GM19193 (cell line): ENCODE data around the gene SERPINE1.

ENCODE experiments used
- POLR2A ChIP-seq: IDR thresholded peaks from 4 replicates; pipeline ENCODE4 v1.6.1; 2011; ENCODE audit not compliant: insufficient read depth, insufficient read length; ENCODE audit errors: extremely low read depth

Gene SERPINE1

DNA sequence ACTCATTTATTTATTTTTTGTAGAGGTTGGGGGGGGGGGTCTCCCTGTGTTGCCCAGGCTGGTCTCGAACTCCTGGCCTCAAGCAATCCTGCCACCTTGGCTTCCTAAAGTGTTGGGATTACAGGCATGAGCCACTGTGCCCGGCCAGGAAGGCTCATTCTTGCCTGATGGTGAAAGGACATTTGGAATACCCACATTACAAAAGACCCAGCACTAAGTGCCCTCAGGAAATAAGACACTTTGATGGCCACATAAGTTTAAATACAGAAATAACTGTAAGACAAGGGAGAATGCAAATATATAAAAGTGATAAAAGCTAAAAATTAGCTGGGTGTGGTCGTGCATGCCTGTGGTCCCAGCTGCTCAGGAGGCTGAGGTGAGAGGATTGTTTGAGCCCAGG, 8.0 kb upstream of the SERPINE1 start:
- TF ChIP-seq POLR2A: no peak

DNA sequence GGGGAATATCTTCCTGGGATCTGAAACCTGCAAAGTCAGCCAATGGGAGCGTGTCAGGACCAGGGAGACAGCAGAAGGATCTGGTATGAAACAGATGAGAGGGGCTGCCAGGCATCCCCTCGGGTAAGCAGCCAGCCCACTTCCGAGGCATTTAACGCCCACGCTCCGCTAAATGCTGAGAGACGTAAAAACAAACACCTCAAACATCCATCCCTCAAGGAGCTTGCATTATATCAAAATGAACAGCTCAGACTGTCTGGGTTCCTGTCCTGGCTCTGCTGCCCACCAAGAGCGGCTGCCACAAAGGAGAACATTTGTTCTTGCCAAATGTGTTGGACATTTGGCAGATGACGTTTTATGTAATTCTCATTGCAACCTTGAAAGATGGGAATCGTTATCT, 7.0 kb upstream of the SERPINE1 start:
- TF ChIP-seq POLR2A: no peak

DNA sequence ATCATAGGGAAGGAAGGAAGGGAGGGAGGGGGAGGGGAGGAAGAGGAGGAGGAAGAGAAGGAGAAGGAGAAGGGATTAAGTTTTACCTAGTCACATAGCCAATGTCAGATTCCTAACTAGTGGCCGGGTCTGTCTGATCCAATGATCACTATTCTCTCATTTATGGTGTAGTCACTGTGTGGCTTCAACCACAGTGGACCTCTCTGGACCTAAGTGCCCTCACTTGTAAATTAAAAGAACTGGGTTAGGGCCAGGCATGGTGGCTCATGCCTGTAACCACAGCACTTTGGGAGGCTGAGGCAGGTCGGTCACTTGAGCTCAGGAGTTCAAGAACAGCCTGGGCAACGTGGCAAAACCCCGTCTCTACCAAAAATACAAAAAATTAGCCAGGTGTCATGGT, 6.6 kb upstream of the SERPINE1 start:
- TF ChIP-seq POLR2A: no peak

DNA sequence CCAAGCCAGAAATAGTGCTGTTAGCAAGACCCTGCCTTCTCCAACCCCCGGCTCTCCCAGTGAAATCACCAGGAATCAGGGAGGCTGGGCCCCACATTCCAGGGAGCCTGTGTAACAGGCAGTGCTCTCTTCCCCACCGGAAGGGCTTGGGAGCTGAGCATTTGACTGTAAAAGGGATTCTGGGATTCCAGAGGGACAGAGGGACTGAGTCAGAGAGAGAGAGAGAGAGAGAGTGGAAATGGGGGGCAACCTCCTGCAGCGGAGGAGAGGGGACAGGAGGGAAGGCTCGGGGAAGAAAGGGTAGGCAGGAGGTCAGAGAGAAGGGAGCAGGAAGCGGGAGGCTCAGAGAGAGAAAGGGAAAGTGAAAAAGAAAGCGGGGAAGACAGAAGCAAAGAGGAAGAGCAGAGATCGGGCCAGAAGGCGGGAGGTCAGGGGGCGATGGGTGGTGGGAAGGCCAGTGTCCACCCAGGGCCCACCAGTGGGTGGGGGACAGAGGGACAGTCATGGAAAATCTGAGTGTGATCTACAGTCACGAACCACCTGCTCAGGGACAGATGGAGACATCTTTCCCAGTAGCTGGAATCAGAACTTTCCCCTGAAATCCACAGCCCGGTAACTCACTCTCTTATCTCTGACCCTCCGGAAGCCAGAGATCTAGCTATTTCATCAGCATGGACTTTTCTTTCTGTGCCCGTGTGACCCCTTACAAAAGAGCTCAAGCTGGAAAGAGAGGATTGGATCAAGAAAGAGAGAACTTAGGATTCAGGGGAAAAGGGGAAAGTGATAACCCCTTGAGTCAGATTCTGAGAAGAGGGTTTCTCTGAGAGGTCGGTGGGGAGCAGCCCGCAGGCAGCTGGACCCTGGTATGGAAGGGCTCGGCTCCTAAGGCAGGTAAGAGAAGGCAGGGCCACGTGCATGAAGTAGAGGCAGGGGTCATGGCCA, 4.6 kb upstream of the SERPINE1 start:
- TF ChIP-seq POLR2A: peak; percentile 28

DNA sequence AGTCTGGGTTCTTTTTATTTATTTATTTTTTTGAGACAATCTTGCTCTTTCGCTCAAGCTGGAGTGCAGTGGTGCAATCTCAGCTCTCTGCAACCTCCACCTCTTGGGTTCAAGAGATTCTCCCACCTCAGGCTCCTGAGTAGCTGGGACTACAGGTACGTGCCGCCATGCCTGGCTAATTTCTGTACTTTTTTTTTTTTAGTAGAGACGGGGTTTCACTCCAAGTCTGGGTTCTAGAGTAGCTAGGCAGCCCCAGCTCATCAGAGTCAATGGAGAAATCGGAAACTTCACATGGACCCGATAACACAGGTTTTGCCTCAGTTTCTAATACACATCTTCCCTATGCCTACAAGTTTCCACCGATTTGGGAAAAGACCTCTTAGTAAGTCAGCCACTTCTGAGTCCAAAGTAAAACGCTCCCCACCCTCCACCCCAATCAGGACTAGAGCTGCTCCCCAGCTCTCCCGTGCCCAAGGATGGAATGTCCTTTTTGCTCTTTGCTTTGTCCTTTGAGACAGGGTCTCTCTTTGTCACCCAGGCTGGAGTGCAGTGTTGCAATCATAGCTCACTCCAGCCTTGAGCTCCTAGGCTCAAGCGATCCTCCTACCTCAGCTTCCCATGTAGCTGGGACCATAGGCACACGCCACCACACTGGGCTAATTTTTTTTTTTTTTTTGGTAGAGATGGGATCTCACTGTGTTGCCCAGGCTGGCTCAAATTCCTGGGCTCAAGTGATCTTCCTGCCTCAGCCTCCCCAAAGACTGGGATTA, 3.8 kb upstream of the SERPINE1 start:
- no peak for TF ChIP-seq POLR2A

DNA sequence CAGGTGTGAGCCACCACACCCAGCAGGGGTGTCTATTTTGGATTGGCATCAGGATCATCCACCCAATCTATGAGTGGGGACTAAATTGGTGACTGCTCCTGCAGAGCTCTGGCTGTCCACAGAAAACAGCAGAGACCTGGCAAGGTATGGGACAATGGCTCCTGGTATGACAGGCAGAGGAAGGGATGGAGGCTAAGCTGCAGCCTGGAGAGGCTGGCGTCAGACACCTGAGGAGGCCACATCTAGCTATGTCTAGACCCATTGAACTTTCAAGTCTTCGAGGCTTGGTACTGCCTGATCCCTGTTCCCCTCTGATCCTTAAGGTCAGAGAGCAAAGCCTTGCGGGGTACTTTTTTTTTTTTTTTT, 3.2 kb upstream of the SERPINE1 start:
- no peak for TF ChIP-seq POLR2A

DNA sequence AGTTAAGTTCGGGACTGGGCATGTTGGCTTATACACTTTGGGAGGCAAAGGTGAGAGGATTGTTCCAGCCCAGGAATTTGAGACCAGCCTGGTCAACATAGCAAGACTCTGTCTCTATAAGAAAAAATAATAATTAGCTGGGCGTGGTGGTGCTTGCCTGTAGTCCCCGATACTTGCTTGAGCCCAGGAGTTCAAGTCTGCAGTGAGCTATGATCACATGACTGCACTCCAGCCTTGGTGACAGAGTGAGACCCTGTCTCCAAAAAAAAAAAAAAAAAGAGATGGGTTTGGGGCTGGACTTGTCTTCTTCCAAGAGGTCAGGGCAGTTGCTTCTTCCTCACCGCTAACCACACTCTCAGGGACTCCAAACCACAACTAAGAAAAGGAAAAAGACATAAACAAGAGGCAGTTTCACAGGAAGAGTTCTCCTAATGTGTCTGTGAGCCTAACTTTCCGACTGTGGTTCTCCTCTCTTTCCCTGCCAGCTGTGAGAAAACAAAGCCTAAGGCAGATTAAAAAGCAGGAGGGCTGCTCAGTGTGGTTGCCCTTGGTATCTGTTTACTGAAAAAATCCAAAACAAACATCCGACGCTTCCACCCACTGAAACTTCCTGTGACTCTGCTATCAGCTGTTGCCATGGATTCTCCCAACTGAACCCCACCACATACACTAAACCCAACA, 2.4 kb upstream of the SERPINE1 start:
- TF ChIP-seq POLR2A: no peak

DNA sequence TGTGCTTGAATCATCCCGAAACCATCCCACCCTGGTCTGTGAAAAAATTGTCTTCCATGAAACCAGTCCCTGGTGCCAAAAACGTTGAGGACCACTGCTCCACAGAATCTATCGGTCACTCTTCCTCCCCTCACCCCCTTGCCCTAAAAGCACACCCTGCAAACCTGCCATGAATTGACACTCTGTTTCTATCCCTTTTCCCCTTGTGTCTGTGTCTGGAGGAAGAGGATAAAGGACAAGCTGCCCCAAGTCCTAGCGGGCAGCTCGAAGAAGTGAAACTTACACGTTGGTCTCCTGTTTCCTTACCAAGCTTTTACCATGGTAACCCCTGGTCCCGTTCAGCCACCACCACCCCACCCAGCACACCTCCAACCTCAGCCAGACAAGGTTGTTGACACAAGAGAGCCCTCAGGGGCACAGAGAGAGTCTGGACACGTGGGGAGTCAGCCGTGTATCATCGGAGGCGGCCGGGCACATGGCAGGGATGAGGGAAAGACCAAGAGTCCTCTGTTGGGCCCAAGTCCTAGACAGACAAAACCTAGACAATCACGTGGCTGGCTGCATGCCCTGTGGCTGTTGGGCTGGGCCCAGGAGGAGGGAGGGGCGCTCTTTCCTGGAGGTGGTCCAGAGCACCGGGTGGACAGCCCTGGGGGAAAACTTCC, 784 bp upstream of the SERPINE1 start:
- TF ChIP-seq POLR2A: no peak

DNA sequence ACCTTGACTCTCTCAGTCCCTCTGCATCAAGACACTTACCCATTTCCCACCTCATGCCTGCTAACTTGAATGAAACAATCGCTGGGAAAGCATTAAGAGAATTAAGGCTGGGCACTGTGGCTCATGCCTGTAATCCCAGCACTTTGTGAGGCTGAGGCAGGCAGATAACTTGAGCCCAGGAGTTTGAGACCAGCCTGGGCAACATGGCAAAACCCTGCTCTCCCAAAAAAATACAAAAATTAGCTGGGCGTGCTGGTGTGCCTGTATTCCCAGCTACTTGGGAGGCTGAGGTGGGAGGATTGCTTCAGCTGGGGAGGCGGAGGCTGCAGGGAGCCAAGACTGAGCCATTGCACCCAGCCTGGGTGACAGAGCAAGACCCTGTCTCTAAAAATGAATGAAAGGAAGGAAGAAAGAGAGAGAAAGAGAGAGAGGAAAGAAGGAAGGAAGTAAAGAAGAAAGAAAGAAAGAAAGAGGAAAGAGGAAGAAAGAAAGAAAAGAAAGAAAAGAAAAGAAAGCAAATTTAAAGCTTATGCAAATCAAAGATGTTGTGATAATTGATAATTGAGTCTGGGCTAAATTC, 646 bp downstream of the SERPINE1 start:
- no peak for TF ChIP-seq POLR2A

DNA sequence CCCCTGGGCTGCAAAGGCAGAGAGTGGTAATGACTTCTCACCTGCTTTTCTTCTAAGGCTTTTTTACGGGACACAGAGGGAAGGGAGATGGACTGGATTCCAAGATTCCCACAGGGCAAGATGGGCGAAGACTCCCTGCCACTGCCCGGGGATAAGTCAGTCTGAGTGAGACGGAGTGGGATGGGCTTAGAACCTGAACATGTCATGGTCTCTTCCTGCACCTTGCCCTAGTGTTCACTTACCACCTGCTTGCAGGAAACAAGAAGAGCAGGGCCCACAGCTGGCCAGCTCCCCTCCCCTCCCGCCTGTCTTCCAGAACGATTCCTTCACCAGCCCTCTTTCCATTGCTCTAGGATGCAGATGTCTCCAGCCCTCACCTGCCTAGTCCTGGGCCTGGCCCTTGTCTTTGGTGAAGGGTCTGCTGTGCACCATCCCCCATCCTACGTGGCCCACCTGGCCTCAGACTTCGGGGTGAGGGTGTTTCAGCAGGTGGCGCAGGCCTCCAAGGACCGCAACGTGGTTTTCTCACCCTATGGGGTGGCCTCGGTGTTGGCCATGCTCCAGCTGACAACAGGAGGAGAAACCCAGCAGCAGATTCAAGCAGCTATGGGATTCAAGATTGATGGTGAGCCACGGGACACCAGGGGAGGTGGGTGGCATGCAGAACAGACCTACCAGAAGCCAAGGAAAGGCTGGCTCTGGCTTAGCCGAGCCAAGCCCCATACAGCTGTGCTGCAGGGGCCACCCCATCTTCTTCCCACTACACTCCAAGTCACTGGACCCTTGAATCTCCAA, 1.3 kb downstream of the SERPINE1 start:
- TF ChIP-seq POLR2A: no peak

DNA sequence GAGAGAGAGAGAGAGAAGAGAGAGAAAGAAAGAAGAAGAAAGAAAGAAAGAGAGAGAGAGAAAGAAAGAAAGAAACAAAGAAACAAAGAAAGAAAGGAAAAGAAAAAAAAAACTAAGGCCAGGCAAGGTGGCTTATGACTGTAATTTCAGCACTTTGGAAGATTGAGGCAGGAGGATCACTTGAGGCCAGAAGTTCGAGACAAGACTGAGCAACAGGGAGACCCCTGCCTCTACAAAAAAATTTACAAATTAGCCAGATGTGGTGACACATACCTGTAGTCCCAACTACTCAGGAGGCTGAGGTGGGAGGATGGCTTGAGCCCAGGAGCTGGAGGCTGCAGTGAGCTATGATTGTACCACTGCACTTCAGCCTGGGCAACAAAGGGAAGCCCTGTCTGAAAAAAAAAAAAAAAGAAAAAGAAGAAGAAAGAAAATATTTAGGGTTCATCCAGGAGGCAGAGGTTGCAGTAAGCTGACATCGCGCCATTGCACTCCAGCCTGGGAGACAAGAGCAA, 2.8 kb downstream of the SERPINE1 start:
- TF ChIP-seq POLR2A: no peak

DNA sequence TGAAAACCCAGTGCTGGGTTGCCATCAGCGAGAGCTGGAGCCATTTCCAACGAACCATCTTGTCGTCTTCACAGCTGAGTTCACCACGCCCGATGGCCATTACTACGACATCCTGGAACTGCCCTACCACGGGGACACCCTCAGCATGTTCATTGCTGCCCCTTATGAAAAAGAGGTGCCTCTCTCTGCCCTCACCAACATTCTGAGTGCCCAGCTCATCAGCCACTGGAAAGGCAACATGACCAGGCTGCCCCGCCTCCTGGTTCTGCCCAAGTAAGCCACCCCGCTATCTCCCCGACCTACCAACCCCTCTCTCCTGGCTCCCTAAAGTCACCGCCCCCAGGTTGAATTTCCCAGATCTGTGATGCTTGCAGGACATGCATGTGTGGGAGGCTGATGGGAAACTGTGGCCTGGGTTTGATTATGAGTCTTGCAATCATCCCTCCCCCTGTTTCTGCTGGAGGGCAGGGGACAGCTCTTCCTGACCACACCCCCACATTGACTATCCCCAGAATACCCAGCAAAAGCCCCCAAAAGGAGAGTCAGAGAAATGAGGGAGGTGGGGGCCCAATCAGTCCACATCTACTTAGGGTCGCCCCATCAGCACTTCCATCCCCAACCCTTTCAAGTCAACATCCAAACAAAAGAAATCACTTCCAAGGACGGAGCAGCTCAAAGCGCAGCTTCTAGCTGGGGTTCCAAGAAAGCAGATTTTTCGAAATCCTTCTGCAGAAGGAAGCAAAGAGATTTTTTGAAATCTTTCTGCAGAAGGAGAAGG, 6.9 kb downstream of the SERPINE1 start:
- no peak for TF ChIP-seq POLR2A
